HG03025 (cell line): Measurements from ENCODE around the gene HMCN2.
"Not testable (repeated sequence)": the region's sequence is repeated elsewhere in the genome, so short reads cannot be mapped to it uniquely, and the experiment has no call there.

Source experiments
- ATAC-seq: cut with Tn5 transposase; IDR thresholded peaks from one replicate; pipeline ENCODE4 v1.9.1; 2021; ENCODE audit warnings: mild to moderate bottlenecking, moderate library complexity; ENCODE audit not compliant: unreplicated experiment, low FRiP score

Gene HMCN2

DNA sequence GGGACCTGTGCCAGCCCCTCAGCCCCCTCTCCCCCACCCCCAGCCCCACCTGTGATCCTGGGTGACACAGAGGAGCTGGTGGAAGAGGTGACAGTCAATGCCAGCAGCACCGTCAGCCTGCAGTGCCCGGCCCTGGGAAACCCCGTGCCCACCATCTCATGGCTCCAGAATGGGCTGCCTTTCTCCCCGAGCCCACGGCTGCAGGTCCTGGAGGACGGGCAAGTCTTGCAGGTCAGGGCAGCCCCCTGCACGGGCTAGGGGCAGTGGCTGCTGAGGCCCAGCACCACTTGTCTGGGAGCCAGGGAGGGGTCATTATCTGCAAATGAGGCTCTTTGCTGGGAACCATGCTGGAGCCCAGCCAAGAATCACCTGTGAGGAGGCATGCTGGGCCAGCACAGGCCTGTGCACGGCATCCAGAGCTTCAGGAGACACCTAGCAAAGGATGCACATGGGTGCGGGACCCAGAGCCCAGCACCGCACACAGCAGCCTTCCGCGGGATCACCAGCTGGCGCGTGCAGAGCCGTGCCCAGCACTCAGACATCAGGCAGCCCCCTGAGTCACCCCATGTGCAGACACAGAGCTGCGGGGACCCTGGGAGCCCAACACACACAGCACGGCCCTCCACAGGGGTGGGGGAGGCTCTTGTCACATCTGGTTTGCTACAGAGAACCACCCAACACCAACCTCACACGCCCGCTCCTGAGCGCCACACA is 117.2 kb downstream of the HMCN2 start:
- ATAC-seq = no peak

DNA sequence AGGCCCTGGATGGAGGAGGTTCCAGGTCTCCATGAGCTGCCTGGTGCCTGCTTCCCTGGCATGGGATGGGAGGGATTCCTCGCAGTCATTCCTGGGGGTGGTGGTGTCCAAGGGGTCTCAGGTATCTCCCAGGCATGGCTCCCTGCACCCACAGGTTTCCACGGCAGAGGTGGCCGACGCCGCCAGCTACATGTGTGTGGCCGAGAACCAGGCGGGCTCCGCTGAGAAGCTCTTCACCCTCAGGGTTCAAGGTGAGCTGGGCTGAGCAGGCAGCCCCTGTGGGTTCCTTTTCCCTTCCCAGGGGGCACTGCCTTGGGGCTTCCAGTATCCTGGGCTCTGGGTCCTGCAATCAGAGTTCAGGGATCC is 117.8 kb downstream of the HMCN2 start:
- no peak for ATAC-seq

GRCh38 chr9:130383979-130384676 is 118.6 kb downstream of the HMCN2 start:
- no peak for ATAC-seq

DNA sequence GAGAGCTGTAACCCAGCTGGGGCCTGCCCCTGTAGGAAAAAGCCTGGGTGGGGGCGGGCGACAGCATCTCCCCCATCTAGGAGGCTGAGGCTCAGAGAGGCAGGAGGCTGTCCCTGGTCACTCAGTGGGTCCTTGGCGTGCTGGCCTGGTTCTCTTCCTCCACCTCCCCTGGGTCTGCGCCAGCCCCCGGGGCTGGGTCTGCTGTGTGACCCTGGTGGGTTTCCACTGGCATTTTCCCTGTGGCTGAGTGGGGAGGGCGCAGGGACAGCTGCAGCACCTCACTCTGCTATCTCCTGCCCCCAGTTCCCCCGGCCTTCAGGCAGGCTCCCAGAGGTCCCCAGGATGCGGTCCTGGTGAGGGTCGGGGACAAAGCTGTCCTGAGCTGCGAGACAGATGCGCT is 119.7 kb downstream of the HMCN2 start:
- no peak for ATAC-seq

GRCh38 chr9:130387398-130387797 is 121.8 kb downstream of the HMCN2 start:
- no peak for ATAC-seq

DNA sequence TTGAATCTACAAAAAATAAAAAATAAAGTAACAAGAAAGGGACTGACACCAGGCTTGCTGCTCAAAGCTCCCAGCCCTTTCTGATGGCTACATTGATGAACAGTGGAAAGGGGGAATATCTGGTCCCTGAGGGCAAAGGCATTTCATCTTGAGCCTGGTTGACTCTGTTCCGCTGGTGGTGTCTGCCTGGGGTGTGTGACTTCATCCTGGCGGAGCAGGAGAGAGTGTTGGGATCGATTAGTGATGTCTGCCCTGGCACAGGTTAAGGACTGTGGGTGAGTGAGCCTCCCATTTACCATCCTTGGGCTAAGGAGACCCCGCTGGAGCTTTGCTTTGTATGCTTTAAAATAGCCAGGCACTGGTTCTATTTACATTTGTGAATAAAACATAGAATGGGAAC is 122.3 kb downstream of the HMCN2 start:
- ATAC-seq = no peak

DNA sequence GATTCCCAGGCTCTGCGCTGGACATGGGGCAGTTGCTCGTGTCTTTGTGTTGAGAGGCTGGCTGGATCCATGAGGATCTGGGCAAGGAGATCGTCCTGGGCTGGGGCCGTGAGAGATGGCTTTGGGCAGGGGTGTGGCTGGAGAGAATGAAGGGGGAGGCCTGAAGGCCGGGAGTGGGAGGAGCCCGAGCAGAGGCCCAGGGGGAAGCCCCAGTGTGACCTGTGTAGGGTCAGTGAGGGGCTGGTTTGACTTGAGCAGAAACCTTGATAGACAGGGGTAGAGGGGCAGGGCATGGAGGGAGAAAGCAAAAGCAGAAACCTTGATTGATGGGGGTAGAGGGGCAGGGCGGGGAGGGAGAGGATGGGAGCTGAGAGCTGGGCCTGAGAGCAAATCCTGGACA is 124.8 kb downstream of the HMCN2 start:
- no peak for ATAC-seq

DNA sequence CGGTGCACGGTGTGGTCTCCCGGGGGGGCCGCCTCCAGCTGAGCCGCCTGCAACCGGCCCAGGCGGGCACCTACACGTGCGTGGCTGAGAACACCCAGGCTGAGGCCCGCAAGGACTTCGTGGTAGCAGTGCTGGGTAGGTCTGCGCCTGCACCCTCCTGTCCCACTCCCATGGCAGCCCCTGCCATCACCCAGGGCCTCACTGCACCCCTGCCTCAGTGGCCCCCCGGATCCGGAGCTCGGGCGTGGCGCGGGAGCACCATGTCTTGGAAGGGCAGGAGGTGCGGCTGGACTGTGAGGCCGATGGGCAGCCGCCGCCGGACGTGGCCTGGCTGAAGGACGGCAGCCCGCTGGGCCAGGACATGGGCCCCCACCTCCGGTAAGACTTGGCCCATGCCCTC is 125.4 kb downstream of the HMCN2 start:
- no peak for ATAC-seq

- no peak for ATAC-seq
These were observed 126.3 kb downstream of the HMCN2 start for GRCh38 chr9:130391866-130392265.

- ATAC-seq = no peak
These were observed 128.1 kb downstream of the HMCN2 start for GRCh38 chr9:130393681-130394071.

DNA sequence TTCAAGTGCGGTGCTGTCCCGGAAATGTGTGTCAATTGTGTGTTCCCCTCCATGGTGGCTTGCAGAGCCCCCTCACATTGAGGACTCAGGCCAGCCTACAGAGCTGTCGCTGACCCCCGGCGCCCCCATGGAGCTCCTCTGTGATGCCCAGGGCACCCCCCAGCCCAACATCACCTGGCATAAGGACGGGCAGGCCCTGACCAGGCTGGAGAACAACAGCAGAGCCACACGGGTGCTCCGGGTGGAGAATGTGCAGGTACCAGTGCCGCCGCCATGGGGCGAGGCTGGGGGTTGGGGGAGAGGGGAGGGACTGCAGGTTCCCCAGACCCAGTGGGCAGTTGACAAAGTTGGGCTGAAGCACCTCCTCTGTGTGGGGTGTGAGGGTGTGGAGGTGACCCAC is 128.8 kb downstream of the HMCN2 start:
- ATAC-seq = no peak

DNA sequence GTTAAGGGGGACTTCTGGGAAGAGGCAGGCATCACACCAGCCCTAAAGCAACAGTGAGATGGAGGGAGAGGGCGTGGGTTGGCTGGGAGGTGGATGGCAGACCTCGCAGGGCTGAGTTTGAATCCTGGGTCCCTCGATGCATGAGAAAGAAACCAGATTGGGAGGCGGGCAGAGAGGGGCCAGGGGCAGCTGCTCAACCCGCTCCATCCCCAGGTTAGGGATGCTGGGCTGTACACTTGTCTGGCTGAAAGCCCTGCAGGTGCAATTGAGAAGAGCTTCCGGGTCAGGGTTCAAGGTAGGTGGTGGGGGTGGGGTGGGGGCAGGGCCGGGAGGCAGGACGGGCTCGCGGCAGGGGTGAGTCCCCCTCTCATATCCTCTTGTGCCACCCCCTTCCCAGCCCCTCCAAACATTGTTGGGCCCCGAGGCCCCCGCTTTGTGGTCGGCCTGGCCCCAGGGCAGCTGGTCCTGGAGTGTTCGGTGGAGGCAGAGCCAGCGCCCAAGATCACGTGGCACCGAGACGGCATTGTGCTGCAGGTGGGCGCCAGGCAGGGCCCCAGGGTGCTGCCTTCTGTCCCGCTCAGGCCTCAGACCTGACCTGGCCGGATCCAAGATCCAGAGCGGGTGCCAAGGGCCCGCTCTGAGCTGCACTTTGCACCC is 129.4 kb downstream of the HMCN2 start:
- ATAC-seq = no peak

- no peak for ATAC-seq
These were observed 130.4 kb downstream of the HMCN2 start for GRCh38 chr9:130395810-130396435.

DNA sequence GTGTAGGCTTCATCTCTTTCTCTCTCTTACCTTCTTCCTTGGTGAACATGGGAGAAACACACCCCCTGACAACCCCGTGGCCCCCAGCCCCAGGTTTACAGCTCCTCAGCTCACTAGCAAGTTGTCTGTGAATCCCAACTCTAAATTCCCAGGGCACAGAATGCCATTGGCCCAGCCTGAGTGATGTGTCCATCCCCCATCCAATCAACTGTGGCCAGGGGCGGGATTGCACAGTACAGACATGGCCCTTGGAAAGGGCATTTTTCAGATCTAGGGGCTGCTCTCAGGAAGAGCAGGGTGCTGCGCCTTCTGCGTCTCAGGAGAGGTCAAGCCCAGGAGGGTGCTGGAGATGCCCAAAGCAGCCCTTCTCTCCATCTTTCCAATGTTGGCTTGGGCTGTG is 131.0 kb downstream of the HMCN2 start:
- no peak for ATAC-seq

DNA sequence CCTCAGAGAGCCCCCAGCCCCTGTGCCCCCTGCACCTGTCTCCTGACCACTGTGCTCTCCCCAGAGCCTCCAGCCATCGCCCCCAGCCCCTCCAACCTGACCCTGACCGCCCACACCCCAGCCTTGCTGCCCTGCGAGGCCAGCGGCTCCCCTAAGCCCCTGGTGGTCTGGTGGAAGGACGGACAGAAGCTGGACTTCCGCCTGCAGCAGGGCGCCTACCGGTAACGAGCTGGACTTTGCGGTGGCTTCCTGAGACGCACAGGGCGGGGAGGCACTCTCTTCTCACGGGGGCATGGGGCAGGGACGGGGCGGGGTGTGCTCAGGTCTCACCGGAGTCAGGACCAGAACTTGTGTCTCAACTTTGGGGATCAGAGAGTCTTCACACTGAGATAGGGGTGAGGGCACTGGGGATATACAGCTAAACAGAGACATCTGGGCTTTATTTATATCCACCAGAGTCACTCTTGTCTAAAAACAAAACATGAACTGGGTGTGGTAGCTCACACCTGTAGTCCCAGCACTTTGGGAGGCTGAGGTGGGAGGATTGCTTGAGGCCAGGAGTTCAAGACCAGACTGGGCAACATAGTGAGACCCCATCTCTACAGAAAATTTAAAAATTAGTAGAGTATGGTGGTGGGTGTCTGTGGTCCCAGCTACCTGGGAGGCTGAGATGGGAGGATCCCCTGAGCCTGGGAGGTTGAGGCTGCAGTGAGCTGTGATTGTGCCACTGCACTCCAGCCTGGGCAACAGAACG is 133.1 kb downstream of the HMCN2 start:
- ATAC-seq = no peak

DNA sequence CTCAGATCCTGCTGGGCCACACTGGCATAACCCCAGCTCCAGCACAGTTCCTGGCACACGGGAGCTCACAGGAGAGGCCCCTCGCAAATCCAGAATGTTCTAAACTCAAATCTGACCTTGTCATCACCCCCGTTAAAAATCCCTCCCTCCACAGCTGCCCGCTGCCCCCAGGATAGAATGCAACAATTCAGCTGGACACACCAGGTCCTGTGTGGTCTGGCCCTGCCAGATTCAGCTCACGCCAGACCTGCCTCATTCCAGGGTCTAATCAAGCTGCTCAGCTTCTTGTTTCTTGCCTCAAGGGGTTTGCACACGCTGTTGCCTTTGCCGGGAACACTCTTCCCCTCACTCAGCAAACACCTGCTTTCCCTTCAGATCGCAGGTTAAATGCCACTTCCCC is 134.2 kb downstream of the HMCN2 start:
- no peak for ATAC-seq

DNA sequence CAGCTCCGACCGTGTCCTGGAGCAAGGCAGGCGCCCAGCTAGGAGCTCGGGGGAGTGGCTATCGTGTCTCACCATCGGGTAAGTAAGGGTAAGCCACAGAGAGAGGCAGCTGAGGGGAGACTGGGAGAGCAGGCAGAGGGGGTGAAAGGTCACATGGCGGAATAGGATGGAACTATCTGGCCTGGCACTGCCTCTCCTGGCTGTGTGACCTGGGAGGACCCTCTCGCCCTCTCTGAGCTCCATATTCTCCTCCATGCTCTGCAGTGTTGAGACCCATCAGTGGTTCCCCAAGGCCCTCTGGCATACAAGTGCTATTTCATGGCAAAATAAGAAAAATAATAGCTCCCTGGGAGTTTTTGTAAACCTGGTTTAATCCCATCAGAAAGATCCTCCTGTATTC is 135.3 kb downstream of the HMCN2 start:
- ATAC-seq = no peak

DNA sequence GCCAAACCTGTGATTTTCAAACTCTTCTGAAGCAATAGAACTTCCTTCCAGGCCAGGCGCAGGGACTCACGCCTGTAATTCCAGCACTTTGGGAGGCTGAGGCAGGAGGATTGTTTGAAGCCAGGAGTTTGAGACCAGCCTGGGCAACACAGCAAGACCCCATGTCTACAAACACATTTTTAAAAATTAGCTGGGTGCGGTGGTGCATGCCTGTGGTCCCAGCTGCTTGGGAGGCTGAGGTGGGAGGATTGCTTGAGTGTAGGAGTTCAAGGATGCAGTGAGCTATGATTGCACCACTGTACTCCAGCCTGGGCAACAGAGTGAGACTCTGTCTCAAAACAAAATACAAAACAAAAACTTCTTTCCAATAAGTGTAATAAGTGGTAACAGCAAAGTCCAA is 136.2 kb downstream of the HMCN2 start:
- not testable (repeated sequence) for ATAC-seq

GRCh38 chr9:130402243-130402642 is 136.7 kb downstream of the HMCN2 start:
- no peak for ATAC-seq

DNA sequence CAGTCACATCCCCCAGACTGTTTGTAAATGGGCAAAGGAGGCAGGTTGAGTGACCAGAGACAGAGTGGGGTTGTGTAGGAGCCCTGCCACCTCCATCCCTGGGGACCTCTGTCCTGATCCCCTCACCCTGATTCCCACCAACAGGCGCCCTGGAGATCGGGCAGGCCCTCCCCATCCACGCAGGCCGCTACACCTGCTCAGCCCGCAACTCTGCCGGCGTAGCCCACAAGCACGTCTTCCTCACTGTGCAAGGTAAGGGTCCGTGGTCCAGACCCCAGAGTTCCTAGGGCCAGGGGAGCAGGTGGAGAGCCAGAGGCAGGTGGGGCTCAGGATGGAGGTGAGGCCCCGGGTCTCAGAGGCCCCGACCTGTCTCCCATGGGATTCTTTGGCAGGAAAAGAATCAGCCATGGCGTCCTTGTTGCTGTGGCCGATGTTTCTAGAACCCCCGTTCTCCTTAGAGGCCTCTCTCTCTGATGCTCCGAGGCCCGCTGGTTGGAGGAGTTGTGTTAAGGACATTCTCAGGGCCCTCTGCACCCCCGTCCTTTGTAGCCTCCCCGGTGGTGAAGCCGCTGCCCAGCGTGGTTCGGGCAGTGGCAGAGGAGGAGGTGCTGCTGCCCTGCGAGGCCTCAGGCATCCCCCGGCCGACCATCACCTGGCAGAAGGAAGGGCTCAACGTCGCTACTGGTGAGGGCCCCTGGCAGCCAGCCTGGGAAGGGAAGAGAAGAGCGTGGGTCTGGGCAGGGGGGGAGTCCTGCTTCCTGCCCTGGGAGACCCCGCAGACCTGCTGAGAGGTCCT is 137.3 kb downstream of the HMCN2 start:
- no peak for ATAC-seq
